GM12878 (cell line): ENCODE results near the gene PIGL. TPM values are rescaled to one million over a fixed set of nuclear protein-coding genes. Genes with fewer than 3 reads are reported as not detected.
A peak's percentile ranks its signal among the peaks of the same experiment; 100 is the strongest.

Source experiments
- ATAC-seq: fragments of 200-7000 bp; cut with Tn5 transposase; 3 replicates; pipeline ENCODE4 v1.9.1; 2020; ENCODE audit warnings: mild to moderate bottlenecking, moderate library complexity
- BruUV-seq: library from RNA; stranded (reverse); fragments of 400-500 nt; replicated peaks from 2 replicates; lab custom pipeline; 2021; lab: Mats Ljungman, UMichigan
- CTCF ChIA-PET: fragments of 300-600 bp; sonication (Branson Sonifier 250); formaldehyde crosslinking; extraction: SDS; loops from one replicate; lab custom pipeline; 2021; ENCODE audit warnings: inconsistent platforms; lab: Yijun Ruan, JAX
- POLR2A ChIA-PET: fragments of 350-600 bp; formaldehyde crosslinking; extraction: SDS; loops from one replicate; lab custom pipeline; 2021; ENCODE audit warnings: inconsistent platforms; lab: Charles Lee
- RAD21 ChIA-PET: fragments of 300-600 bp; sonication (Branson Sonifier 250); formaldehyde crosslinking; loops from one replicate; lab custom pipeline; 2023; ENCODE audit warnings: antibody characterized with exemption; ENCODE audit not compliant: unreplicated experiment; lab: Charles Lee
- SMC1A ChIA-PET: fragments of 300-600 bp; sonication (Branson Sonifier 250); formaldehyde crosslinking; loops from one replicate; lab custom pipeline; 2023; ENCODE audit not compliant: unreplicated experiment, uncharacterized antibody; lab: Charles Lee
- DNase-seq: peaks from one replicate; pipeline ENCODE4 v3.0.0-alpha.2; 2011; ENCODE audit warnings: low read depth, low spot score
- FAIRE-seq: peaks from 3 replicates; lab custom pipeline; 2011; peaks lifted over from hg19 to GRCh38; lab: Jason Lieb, UNC
- H2AFZ ChIP-seq: 2 replicates; pipeline ENCODE4 v1.6.0; 2011; ENCODE audit warnings: low read depth, low read length, control low read depth; ENCODE audit not compliant: control insufficient read depth
- H3K27ac ChIP-seq: 2 replicates; pipeline ENCODE4 v1.5.1; 2011; ENCODE audit warnings: control low read depth; ENCODE audit not compliant: control insufficient read depth, insufficient read depth
- H3K27me3 ChIP-seq, 2 experiments: replicated peaks in 1 of 2; 2 replicates each; pipeline versions ENCODE4 v1.6.0 to v1.6.1; 2011; ENCODE audit warnings: low read length in 1 of 2; ENCODE audit not compliant: control insufficient read depth in 2 of 2, insufficient read depth in 2 of 2
- H3K36me3 ChIP-seq, 2 experiments: 2 replicates each; pipeline ENCODE4 v1.5.1; 2011; ENCODE audit warnings: low read length in 1 of 2; ENCODE audit not compliant: control insufficient read depth in 2 of 2, insufficient read depth in 2 of 2
- H3K4me1 ChIP-seq: 2 replicates; pipeline ENCODE4 v1.6.1; 2011; ENCODE audit warnings: mild to moderate bottlenecking, low read length, moderate library complexity, mixed read lengths; ENCODE audit not compliant: control insufficient read depth, insufficient read depth
- H3K4me2 ChIP-seq: 2 replicates; pipeline ENCODE4 v1.6.0; 2011; ENCODE audit warnings: control low read depth; ENCODE audit not compliant: control insufficient read depth, insufficient read depth
- H3K4me3 ChIP-seq: fragments of 200-600 bp; sonication (generic); 2 replicates; pipeline ENCODE4 v1.5.1; 2016
- H3K79me2 ChIP-seq: 2 replicates; pipeline ENCODE4 v1.6.0; 2011; ENCODE audit warnings: low read length; ENCODE audit not compliant: control insufficient read depth, insufficient read depth
- H3K9ac ChIP-seq: 2 replicates; pipeline ENCODE4 v1.8.0; 2011; ENCODE audit warnings: low read length, control low read depth, mixed read lengths; ENCODE audit not compliant: control insufficient read depth, insufficient read depth
- H3K9me3 ChIP-seq: replicated peaks from 3 replicates; pipeline ENCODE4 v1.5.1; 2011; ENCODE audit warnings: mild to moderate bottlenecking, low read length; ENCODE audit not compliant: control insufficient read depth, insufficient read depth
- H4K20me1 ChIP-seq: 2 replicates; pipeline ENCODE4 v1.6.0; 2011; ENCODE audit not compliant: control insufficient read depth, insufficient read depth
- ATF7 ChIP-seq: fragments of 450-650 bp; IDR thresholded peaks from 2 replicates; pipeline ENCODE4 v1.6.1; 2016; ENCODE audit warnings: low read depth, mild to moderate bottlenecking
- BCL11A ChIP-seq: IDR thresholded peaks from 2 replicates; pipeline ENCODE4 v1.6.1; 2011; ENCODE audit warnings: low read depth, low read length
- CBX3 ChIP-seq: fragments of 200-600 bp; sonication (generic); IDR thresholded peaks from 2 replicates; pipeline ENCODE4 v1.6.1; 2016; ENCODE audit warnings: low read depth, borderline replicate concordance
- CEBPB ChIP-seq, 2 experiments: fragments of 150-350 bp in 1 of 2; IDR thresholded peaks; 2 replicates each; pipeline ENCODE4 v1.6.1; 2012 to 2014; ENCODE audit warnings: low read depth in 2 of 2, low read length in 2 of 2, borderline replicate concordance in 1 of 2, inconsistent platforms in 1 of 2
- RAD51 ChIP-seq: fragments of 450-650 bp; IDR thresholded peaks from 2 replicates; pipeline ENCODE4 v1.6.1; 2016; ENCODE audit warnings: moderate library complexity, mild to moderate bottlenecking, inconsistent platforms
- RCOR1 ChIP-seq: conservative IDR thresholded peaks from 2 replicates; pipeline ENCODE4 v1.6.1; 2012; ENCODE audit warnings: low read depth, low read length, improper control_type of control experiment
- SMAD1 ChIP-seq: fragments of 450-650 bp; IDR thresholded peaks from 2 replicates; pipeline ENCODE4 v1.6.1; 2018; ENCODE audit warnings: mild to moderate bottlenecking, low read depth; ENCODE audit not compliant: partially characterized antibody
- SMC3 ChIP-seq: IDR thresholded peaks from 2 replicates; pipeline ENCODE4 v1.6.1; 2011; ENCODE audit warnings: low read length, improper control_type of control experiment, borderline replicate concordance
- SPI1 ChIP-seq: IDR thresholded peaks from 2 replicates; pipeline ENCODE4 v1.6.1; 2011; ENCODE audit warnings: low read depth, mild to moderate bottlenecking, low read length, moderate library complexity, borderline replicate concordance; ENCODE audit not compliant: insufficient read depth
- SUPT20H ChIP-seq: IDR thresholded peaks from 2 replicates; pipeline ENCODE4 v1.6.1; 2011; ENCODE audit warnings: low read depth, mild to moderate bottlenecking, low read length, moderate library complexity, borderline replicate concordance; ENCODE audit not compliant: control insufficient read depth
- SUZ12 ChIP-seq: fragments of 200-600 bp; sonication (generic); IDR thresholded peaks from one replicate; pipeline ENCODE4 v1.6.1; 2018; ENCODE audit warnings: antibody characterized with exemption, mild to moderate bottlenecking; ENCODE audit not compliant: unreplicated experiment
- ZSCAN29 ChIP-seq: fragments of 450-650 bp; IDR thresholded peaks from 2 replicates; pipeline ENCODE4 v1.6.1; 2017; ENCODE audit warnings: mild to moderate bottlenecking, moderate library complexity
- ZZZ3 ChIP-seq: IDR thresholded peaks from 2 replicates; pipeline ENCODE4 v1.6.1; 2011; ENCODE audit warnings: low read depth; ENCODE audit not compliant: control insufficient read depth, insufficient read length
- WGBS: methylation state at CpG from one replicate; pipeline ENCODE4 v1.1.6; 2016; ENCODE audit warnings: low lambda C conversion rate; ENCODE audit not compliant: insufficient replicate concordance, insufficient coverage; ENCODE audit errors: missing lambda C conversion rate; 5-methylcytosine and 5-hydroxymethylcytosine counted together
- in situ Hi-C: fragments of 300-500 bp; cut with MboI; formaldehyde crosslinking; loops from 9 replicates; pipeline ENCODE4 v1.14.3; 2018; ENCODE audit warnings: mixed read lengths
- intact Hi-C: fragments of 100-400 bp; cut with micrococcal nuclease; formaldehyde crosslinking; loops from one replicate; pipeline ENCODE4 v1.14.2; 2022; ENCODE audit not compliant: unreplicated experiment
- polyA plus RNA-seq, 11 experiments: library from polyadenylated mRNA; depleted of rRNA in 4 of 11; unstranded in 6 of 11; stranded (reverse) in 5 of 11; fragments of >200 nt; fragmentation: Nextera tagmentation in 4 of 11; fragmentation: Illumina TruSeq in 1 of 11; extraction: Ambion mirVana in 4 of 11; extraction: Trizol in 1 of 11; gene quantifications; 1 replicate in 1 of 11; 2 replicates in 10 of 11; pipeline versions ENCODE4 v1.2.1 to v1.2.3, GENCODE V29; 2011 to 2016; ENCODE audit warnings: inconsistent platforms in 2 of 11, missing spikeins in 2 of 11, low read depth in 1 of 11
- total RNA-seq, 4 experiments: library from RNA; depleted of rRNA in 3 of 4; stranded (reverse); fragments of >200 nt in 3 of 4; fragmentation: Illumina TruSeq in 1 of 4; extraction: Trizol in 1 of 4; gene quantifications; 2 replicates each; pipeline versions ENCODE4 v1.2.1 to v1.2.3, GENCODE V29; 2013 to 2021
- TF ChIP-seq, protein P1 (sequence below): fragments of 450-650 bp; IDR thresholded peaks from 2 replicates; pipeline ENCODE4 v1.6.1; 2016; ENCODE audit warnings: mild to moderate bottlenecking
- TF ChIP-seq, protein P2 (sequence below): IDR thresholded peaks from 2 replicates; pipeline ENCODE4 v1.6.1; 2012; ENCODE audit warnings: low read depth, low read length, improper control_type of control experiment

The PIGL gene
- total and polyA plus RNA-seq, 10 of the 15 experiments (the other 5 are each of a cell fraction or from before 2014, with no cell fraction given), result 25.9 to 52.5 (median 30.2) TPM

DNA sequence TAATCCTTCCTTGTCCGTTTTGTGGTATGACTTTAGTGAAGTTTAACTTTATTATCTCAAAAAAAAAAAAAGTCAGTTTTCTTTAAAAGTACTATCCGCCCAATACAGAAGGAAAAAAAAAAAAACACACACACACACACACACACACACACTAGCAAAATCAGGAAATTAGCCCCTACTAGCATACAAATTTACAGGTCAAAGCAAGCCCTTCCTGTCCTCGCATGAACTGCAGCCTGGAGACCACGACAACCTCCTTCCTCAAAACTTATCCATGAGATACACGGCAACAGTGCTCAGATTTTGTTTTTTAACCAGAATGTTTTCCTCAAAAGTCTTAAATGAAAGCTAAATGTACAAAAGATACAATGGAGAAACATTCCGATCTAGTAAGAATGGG lies 17.9 kb upstream of the PIGL start:
- Histone ChIP-seq H3K9ac (no peak overlapping the region), H3K9me3 (no peaks in the 10 kb centered on the region; the same call in 2 of the 3 replicates), H3K27ac (peak overlapping the region; percentile 58; the same call in 1 of the 2 replicates), H3K79me2 (peaks cover 69% of the 10 kb centered on the region), H3K4me1 (peaks cover 3% of the 10 kb centered on the region), H4K20me1 (no peaks in the 10 kb centered on the region), H3K27me3 (no peaks in the 10 kb centered on the region), H3K36me3 (peaks cover 0 to 7% of the 10 kb centered on the region in 2 experiments; a peak in 3 of 4 replicates), H3K4me3 (peak overlapping the region; percentile 33; the same call in 1 of the 2 replicates), H3K4me2 (peak overlapping the region; percentile 32), H2AFZ (no peak overlapping the region)
- ChIA-PET RAD21 (no interaction called here), SMC1A (interaction anchor here (0.7 to 1.6 kb wide), 4 partner anchors 12 to 148 kb away, joined by 3 to 8 read pairs (median 4); partner anchors contain the start of gene NCOR1), POLR2A (no interaction called here), CTCF (interaction anchor here (0.6 to 0.9 kb wide), 2 partner anchors 9 to 48 kb away, joined by 3 read pairs; no protein-coding TSS in a partner anchor)
- in situ Hi-C loops (no loop called here), intact Hi-C loops (loop anchor here (5.0 kb wide), 1 partner anchor 52 kb away; no protein-coding TSS in a partner anchor)
- DNase-seq, result no peak
- 21% methylated on average over 5 of the region's 6 CpGs for WGBS
- BruUV-seq, result no TSS peak
- no peak for FAIRE-seq
- ATAC-seq, result no peak
- TF ChIP-seq, protein P1, sequence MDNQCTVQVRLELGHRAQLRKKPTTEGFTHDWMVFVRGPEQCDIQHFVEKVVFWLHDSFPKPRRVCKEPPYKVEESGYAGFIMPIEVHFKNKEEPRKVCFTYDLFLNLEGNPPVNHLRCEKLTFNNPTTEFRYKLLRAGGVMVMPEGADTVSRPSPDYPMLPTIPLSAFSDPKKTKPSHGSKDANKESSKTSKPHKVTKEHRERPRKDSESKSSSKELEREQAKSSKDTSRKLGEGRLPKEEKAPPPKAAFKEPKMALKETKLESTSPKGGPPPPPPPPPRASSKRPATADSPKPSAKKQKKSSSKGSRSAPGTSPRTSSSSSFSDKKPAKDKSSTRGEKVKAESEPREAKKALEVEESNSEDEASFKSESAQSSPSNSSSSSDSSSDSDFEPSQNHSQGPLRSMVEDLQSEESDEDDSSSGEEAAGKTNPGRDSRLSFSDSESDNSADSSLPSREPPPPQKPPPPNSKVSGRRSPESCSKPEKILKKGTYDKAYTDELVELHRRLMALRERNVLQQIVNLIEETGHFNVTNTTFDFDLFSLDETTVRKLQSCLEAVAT, result no peak
- TF ChIP-seq, protein P2, sequence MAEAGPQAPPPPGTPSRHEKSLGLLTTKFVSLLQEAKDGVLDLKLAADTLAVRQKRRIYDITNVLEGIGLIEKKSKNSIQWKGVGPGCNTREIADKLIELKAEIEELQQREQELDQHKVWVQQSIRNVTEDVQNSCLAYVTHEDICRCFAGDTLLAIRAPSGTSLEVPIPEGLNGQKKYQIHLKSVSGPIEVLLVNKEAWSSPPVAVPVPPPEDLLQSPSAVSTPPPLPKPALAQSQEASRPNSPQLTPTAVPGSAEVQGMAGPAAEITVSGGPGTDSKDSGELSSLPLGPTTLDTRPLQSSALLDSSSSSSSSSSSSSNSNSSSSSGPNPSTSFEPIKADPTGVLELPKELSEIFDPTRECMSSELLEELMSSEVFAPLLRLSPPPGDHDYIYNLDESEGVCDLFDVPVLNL, result no peak
- TF ChIP-seq ZZZ3 (no peak), CBX3 (no peak), SPI1 (no peak), BCL11A (no peak), CEBPB (IDR thresholded peaks at IDR 0.05; ENCODE audit: borderline replicate concordance in 1 of 2, low read depth in 2 of 2, low read length in 2 of 2) (no peak), RAD51 (no peak), RCOR1 (no peak), SUPT20H (no peak), SMC3 (no peak), ZSCAN29 (no peak), ATF7 (no peak), SUZ12 (no peak), SMAD1 (no peak)
